HUES64 (cell line): Measurements from ENCODE around the gene GAL3ST2.

ENCODE experiments used
- H3K27ac ChIP-seq: 2 replicates; pipeline ENCODE4 v1.7.0; 2013; ENCODE audit warnings: low read depth, low read length, inconsistent platforms
- H3K27me3 ChIP-seq: 2 replicates; pipeline ENCODE4 v1.6.1; 2013; ENCODE audit warnings: mild to moderate bottlenecking, low read length; ENCODE audit not compliant: insufficient read depth
- H3K36me3 ChIP-seq: 2 replicates; pipeline ENCODE4 v1.6.1; 2013; ENCODE audit warnings: mild to moderate bottlenecking, low read length; ENCODE audit not compliant: insufficient read depth
- H3K4me1 ChIP-seq: 2 replicates; pipeline ENCODE4 v1.6.1; 2013; ENCODE audit warnings: mild to moderate bottlenecking, low read length, moderate library complexity; ENCODE audit not compliant: insufficient read depth
- H3K4me3 ChIP-seq: 2 replicates; pipeline ENCODE4 v1.5.1; 2013; ENCODE audit warnings: mild to moderate bottlenecking, low read length, moderate library complexity
- H3K9ac ChIP-seq: 2 replicates; pipeline ENCODE4 v1.6.1; 2013; ENCODE audit warnings: mild to moderate bottlenecking, low read depth, low read length
- H3K9me3 ChIP-seq: 2 replicates; pipeline ENCODE4 v1.6.1; 2013; ENCODE audit warnings: low read depth, low read length; ENCODE audit not compliant: insufficient read depth
- WGBS: fragments of 150-250, 120-280 bp; methylation state at CpG from one replicate; pipeline ENCODE4 v1.1.7; 2013; ENCODE audit warnings: missing lambda C conversion rate; 5-methylcytosine and 5-hydroxymethylcytosine counted together

GAL3ST2 gene

GRCh38 chr2:241808051-241808720, 31.6 kb downstream of the GAL3ST2 start:
- peak overlapping the region; percentile 26; the same call in 1 of the 2 replicates for H3K9ac ChIP-seq
- H3K27me3 ChIP-seq: peaks cover 18% of the 10 kb centered on the region
- 0 out of 2 replicates have a peak overlapping the region, but pooled peaks have one; percentile 14 for H3K27ac ChIP-seq
- H3K36me3 ChIP-seq: no peaks in the 10 kb centered on the region
- no peaks in the 10 kb centered on the region for H3K9me3 ChIP-seq
- H3K4me3 ChIP-seq: no peak overlapping the region
- WGBS: 46% methylated on average over 16 of the region's 17 CpGs
- H3K4me1 ChIP-seq: peaks cover 18% of the 10 kb centered on the region

GRCh38 chr2:241808721-241809382, 32.2 kb downstream of the GAL3ST2 start, which contains the start of gene NEU4:
Gene NEU4 (plus strand): TSS chr2:241809193. CDS start chr2:241814485, 5,292 bp downstream.
- Histone ChIP-seq H3K27me3 (peaks cover 11% of the 10 kb centered on the region), H3K27ac (0 out of 2 replicates have a peak within 1 kb of the TSS, but pooled peaks have one; percentile 14), H3K36me3 (no peaks in the 10 kb centered on the region), H3K4me1 (peaks cover 18% of the 10 kb centered on the region), H3K9me3 (no peaks in the 10 kb centered on the region), H3K4me3 (no peak within 1 kb of the TSS), H3K9ac (peak within 1 kb of the TSS; percentile 26; the same call in 1 of the 2 replicates)
- 81% methylated on average over 31 of the region's 31 CpGs for WGBS

GRCh38 chr2:241809383-241810306, 33.0 kb downstream of the GAL3ST2 start:
- Histone ChIP-seq H3K4me3 (no peak overlapping the region), H3K4me1 (peaks cover 12% of the 10 kb centered on the region), H3K9me3 (no peaks in the 10 kb centered on the region), H3K27me3 (peaks cover 3% of the 10 kb centered on the region), H3K9ac (no peak overlapping the region), H3K27ac (no peak overlapping the region), H3K36me3 (no peaks in the 10 kb centered on the region)
- WGBS: 86% methylated on average over 29 of the region's 29 CpGs

GRCh38 chr2:241810307-241811200, 33.9 kb downstream of the GAL3ST2 start:
- peaks cover 9% of the 10 kb centered on the region for H3K4me1 ChIP-seq
- WGBS: 81% methylated on average over 28 of the region's 28 CpGs
- no peaks in the 10 kb centered on the region for H3K9me3 ChIP-seq
- no peaks in the 10 kb centered on the region for H3K36me3 ChIP-seq
- H3K4me3 ChIP-seq: no peak overlapping the region
- no peak overlapping the region for H3K9ac ChIP-seq
- no peaks in the 10 kb centered on the region for H3K27me3 ChIP-seq
- no peak overlapping the region for H3K27ac ChIP-seq

GRCh38 chr2:241811201-241811951, 34.8 kb downstream of the GAL3ST2 start:
- no peaks in the 10 kb centered on the region for H3K36me3 ChIP-seq
- 94% methylated on average over 27 of the region's 27 CpGs for WGBS

GRCh38 chr2:241811952-241812729, 35.5 kb downstream of the GAL3ST2 start:
- 90% methylated on average over 20 of the region's 20 CpGs for WGBS
- no peak overlapping the region for H3K27ac ChIP-seq
- no peak overlapping the region for H3K9ac ChIP-seq
- peaks cover 9% of the 10 kb centered on the region for H3K4me1 ChIP-seq
- no peaks in the 10 kb centered on the region for H3K27me3 ChIP-seq
- H3K9me3 ChIP-seq: no peaks in the 10 kb centered on the region
- H3K4me3 ChIP-seq: no peak overlapping the region
- H3K36me3 ChIP-seq: no peaks in the 10 kb centered on the region

More at GRCh38 chr2:241811201-241811951, 34.8 kb downstream of the GAL3ST2 start:
- no peak overlapping the region for H3K9ac ChIP-seq
- H3K4me3 ChIP-seq: no peak overlapping the region
- H3K4me1 ChIP-seq: peaks cover 9% of the 10 kb centered on the region
- H3K27me3 ChIP-seq: no peaks in the 10 kb centered on the region
- H3K27ac ChIP-seq: no peak overlapping the region
- H3K9me3 ChIP-seq: no peaks in the 10 kb centered on the region

- Histone ChIP-seq H3K4me1 (peaks cover 9% of the 10 kb centered on the region), H3K9ac (no peak overlapping the region), H3K9me3 (no peaks in the 10 kb centered on the region), H3K4me3 (no peak overlapping the region), H3K27me3 (no peaks in the 10 kb centered on the region), H3K27ac (no peak overlapping the region), H3K36me3 (no peaks in the 10 kb centered on the region)
- 93% methylated on average over 40 of the region's 40 CpGs for WGBS
Observed at GRCh38 chr2:241812730-241813643, 36.4 kb downstream of the GAL3ST2 start.

- Histone ChIP-seq H3K4me3 (no peak overlapping the region), H3K4me1 (peaks cover under 1% of the 10 kb centered on the region; the same call in 1 of the 2 replicates), H3K36me3 (no peaks in the 10 kb centered on the region), H3K9ac (no peak overlapping the region), H3K9me3 (no peaks in the 10 kb centered on the region), H3K27me3 (no peaks in the 10 kb centered on the region), H3K27ac (no peak overlapping the region)
- WGBS: 85% methylated on average over 20 of the region's 20 CpGs
Observed at GRCh38 chr2:241813644-241814392, 37.2 kb downstream of the GAL3ST2 start.
